Sigmoid colon (tissue), 4 donors: ENCODE data around the gene NUDT3.

Source experiments
- CTCF ChIP-seq, 4 experiments: fragments of 450-650 bp in 3 of 4; fragments of 200-600 bp in 1 of 4; IDR thresholded peaks; one replicate each; pipeline ENCODE4 v1.5.1; 2016 to 2019; ENCODE audit warnings: antibody characterized with exemption in 4 of 4, mild to moderate bottlenecking in 3 of 4, moderate library complexity in 2 of 4
- EP300 ChIP-seq, 4 donors: sonication (generic); formaldehyde crosslinking; IDR thresholded peaks; one replicate each; pipeline ENCODE4 v1.6.1; 2017; ENCODE audit warnings: antibody characterized with exemption in 4 of 4
- POLR2A ChIP-seq, 2 donors: fragments of 450-650 bp; IDR thresholded peaks; one replicate each; pipeline ENCODE4 v1.6.1; 2016; ENCODE audit warnings: antibody characterized with exemption in 2 of 2, mild to moderate bottlenecking in 2 of 2, moderate library complexity in 2 of 2
- POLR2AphosphoS5 ChIP-seq, 4 donors: sonication (generic); formaldehyde crosslinking; IDR thresholded peaks; one replicate each; pipeline ENCODE4 v1.6.1; 2017; ENCODE audit warnings: antibody characterized with exemption in 4 of 4

DNA sequence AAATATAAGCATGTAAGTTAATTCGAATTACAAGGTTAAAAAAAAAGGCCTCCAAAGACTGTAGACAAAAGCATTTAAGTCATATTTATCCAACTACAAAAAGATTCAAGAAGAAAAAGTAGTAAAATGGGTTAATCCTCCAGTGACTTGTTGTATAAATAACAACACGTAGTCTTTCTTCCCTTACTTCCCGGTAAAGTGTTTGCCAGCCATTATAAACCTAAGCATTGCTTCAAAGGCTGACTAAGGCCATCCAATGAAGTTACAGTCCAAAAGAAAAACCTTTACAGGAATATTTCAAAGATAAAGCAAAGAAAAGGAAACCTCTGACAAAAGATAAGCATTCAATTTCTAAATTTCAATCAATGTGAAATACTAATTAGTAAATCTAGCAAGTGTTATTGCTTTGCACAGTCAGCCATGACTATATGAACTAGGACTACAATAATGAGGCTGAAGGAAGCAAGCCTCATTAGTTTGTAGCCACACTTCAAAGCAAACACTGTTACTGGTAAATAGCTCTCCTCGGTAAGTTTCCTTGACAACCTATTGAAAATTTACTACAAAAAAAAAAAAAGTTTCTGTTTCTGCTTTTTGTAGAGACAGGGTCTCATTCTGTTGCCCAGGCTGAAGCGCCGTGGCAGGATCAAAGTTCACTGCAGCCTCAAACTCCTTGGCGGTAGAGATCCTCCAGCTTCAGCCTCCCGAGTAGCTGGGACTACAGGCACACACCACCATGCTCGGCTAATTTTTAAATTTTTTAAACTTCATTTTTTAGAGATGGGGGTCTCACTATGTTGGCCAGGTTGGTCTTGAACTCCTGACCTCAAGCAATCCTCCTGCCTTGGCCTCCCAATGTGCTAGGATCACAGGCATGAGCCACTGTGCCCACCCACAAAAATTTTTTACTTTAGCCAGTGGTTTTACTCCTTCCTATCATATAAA, 46.0 kb downstream of the NUDT3 start:
- TF ChIP-seq CTCF (IDR thresholded peaks at IDR 0.05) = no peak
- TF ChIP-seq EP300 (IDR thresholded peaks at IDR 0.05) = no peak
- TF ChIP-seq POLR2AphosphoS5 (IDR thresholded peaks at IDR 0.05) = no peak
- TF ChIP-seq POLR2A (IDR thresholded peaks at IDR 0.05) = no peak
